ENCODE measurements around the gene CHRNB2.
A peak's percentile ranks its signal among the peaks of the same experiment; 100 is the strongest.

Gene CHRNB2

DNA sequence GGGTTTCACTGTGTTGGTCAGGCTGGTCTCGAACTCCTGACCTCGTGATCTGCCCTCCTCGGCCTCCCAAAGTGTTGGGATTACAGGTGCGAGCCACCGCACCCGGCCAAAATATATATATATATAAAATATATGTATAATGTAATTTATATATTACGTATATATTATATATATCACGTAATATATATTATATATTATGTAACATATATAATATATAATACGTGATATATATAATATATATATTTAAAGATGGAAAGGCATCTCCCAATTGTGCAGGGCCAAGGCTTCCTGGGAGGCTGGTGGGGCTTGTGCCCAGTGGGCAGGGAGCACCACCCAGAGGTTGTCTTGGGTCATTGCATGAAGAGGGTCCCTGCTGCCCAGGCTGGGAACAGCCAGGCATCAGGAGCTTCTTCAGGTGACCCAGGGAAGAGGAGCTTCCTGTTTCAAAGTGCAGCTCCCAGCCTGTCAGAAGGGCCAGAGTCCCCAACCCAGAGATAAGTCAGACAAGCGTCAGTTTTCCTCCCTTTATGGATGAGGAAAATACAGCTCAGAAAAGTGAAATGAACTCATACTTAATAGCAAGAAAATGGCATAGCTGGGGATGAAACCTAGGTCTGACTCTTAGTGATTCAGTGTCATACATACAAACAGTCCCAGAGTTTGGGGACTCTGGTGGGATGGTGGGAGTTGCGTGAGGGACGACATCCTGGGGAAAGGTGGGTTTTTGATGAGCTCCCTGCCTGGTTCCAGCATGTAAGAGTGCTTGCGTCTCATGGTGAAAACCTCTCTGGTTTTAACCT lies 21.1 kb upstream of the CHRNB2 start:
- no peak overlapping the region for H3K4me3 ChIP-seq
- in situ Hi-C loops (cut with MboI; ENCODE audit: low sequenced_read_pairs): no loop called here

DNA sequence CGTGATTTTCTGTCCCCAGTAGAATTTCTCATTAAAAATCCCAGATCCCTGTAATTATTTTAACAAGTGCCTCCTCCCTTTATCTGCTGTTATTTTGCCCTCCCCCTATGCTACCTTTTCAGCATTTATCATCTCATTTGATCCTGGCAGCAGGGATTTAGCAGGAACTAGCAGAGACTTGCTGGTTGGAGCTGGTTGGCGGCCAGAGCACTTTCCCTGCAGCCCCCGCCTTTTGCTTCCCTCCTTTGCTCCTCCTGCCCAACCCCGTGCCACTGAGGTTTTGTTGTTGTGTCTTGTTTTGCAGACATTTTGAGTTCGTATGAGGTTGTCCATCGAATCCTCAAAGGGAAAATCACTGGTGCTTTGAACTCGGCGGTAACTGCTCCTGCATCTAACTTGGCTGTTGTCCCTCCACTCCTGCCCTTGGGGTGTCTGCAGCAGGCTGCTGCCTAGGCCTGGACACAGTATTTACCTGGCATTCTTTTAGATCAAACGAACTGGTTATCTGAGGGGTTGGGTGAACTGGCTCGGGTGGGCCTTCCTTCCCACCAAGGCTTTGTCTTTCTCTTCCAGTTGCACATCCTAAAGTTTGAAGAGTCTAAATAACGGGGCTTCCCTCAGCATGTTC lies 20.4 kb upstream of the CHRNB2 start:
- no peak for DNase-seq (ENCODE audit: low spot score in 2 of 2)
- Histone ChIP-seq H3K4me1 (no peaks in the 10 kb centered on the region), H3K4me3 (no peak overlapping the region), H3K9me3 (no peaks in the 10 kb centered on the region), H3K36me3 (replicated peaks) (peaks cover 36% of the 10 kb centered on the region), H3K27me3 (ENCODE audit: low read depth) (no peaks in the 10 kb centered on the region; the same call in 1 of the 2 replicates)
- in situ Hi-C loops (cut with MboI; ENCODE audit: low sequenced_read_pairs): no loop called here

More for the DNA sequence above, 21.1 kb upstream of the CHRNB2 start:
- H3K27me3 ChIP-seq (ENCODE audit: low read depth): peaks cover under 1% of the 10 kb centered on the region; the same call in 1 of the 2 replicates
- peaks cover 29% of the 10 kb centered on the region for H3K36me3 ChIP-seq (replicated peaks)
- no peaks in the 10 kb centered on the region for H3K4me1 ChIP-seq
- no peaks in the 10 kb centered on the region for H3K9me3 ChIP-seq
- DNase-seq (ENCODE audit: low spot score in 2 of 2): peak; percentile 45 to 77

DNA sequence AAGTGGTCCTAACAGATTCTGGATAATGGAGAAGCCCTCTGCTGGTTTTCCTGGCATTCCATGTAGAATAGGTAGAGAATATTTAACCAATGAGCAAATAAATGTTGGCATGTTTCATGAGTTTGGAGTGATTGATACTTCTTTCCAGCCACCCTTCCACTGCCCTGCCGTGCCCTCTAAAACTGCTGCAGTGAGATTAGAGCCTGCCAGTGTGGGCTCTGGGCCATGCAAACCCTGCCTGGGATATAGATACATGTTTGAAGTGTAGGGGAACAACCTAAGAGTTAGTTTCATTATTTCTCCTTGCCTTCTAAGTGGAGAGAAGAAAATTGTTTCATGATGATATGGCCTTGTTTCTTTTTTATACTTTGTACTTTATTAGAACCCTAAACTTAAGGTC lies 19.6 kb upstream of the CHRNB2 start:
- DNase-seq (ENCODE audit: low spot score in 2 of 2): no peak
- Histone ChIP-seq H3K27me3 (ENCODE audit: low read depth) (no peaks in the 10 kb centered on the region), H3K9me3 (no peaks in the 10 kb centered on the region), H3K4me3 (no peak overlapping the region), H3K36me3 (replicated peaks) (peaks cover 44% of the 10 kb centered on the region), H3K4me1 (no peaks in the 10 kb centered on the region)
- in situ Hi-C loops (cut with MboI; ENCODE audit: low sequenced_read_pairs): no loop called here

DNA sequence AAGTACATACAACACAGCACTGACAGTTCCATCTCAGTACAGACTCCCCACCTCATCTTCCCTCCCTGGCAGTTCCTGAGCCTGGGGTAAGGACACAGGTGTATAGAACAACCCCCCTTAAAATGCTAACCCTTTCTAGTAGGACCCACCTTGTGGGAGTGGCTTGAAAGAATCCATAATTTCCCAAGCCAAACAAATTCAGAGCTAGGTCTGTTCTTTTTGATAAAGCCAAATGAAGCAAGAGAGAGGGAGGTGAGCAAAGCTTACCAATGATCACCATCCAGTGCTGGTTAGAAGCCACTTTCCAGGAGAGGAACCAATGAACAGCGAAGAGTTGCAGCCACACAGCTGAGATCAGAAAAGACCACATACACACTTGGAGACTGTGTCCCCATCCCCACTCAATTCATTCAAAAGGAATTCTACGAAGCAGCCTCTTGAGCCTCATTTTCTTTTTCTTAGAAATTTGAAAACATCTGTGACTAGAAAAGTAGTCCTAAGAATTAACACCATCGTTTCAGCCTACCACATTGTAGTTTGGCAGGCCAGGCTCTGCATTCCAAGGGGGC lies 18.3 kb upstream of the CHRNB2 start:
- no peaks in the 10 kb centered on the region for H3K27me3 ChIP-seq (ENCODE audit: low read depth)
- DNase-seq (ENCODE audit: low spot score in 2 of 2): no peak
- peaks cover 57% of the 10 kb centered on the region for H3K36me3 ChIP-seq (replicated peaks)
- in situ Hi-C loops (cut with MboI; ENCODE audit: low sequenced_read_pairs): no loop called here
- H3K4me3 ChIP-seq: no peak overlapping the region
- H3K4me1 ChIP-seq: no peaks in the 10 kb centered on the region
- no peaks in the 10 kb centered on the region for H3K9me3 ChIP-seq

DNA sequence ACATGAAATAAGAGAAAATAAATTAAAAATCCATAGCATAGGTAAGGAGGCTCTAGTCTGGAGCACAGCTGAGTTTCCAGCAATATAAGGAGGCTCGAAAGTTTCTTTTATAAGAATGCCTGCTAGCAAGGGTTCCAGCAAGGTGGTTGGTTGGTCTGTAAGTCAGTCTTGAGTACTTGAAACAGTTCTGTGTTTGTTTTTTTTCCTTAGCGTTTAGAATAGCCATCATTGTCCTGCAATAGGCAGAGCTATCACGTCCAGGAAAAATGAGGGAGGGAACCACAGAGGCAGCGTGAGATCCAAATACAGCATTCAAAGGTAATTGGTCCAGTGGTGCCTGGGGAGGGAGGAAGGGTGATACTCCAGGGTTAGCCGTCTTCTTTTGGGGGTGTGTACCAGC lies 17.5 kb upstream of the CHRNB2 start:
- DNase-seq (ENCODE audit: low spot score in 2 of 2): no peak
- H3K27me3 ChIP-seq (ENCODE audit: low read depth): no peaks in the 10 kb centered on the region
- H3K36me3 ChIP-seq (replicated peaks): peaks cover 65% of the 10 kb centered on the region
- no peak overlapping the region for H3K4me3 ChIP-seq
- H3K9me3 ChIP-seq: no peaks in the 10 kb centered on the region
- no peaks in the 10 kb centered on the region for H3K4me1 ChIP-seq
- in situ Hi-C loops (cut with MboI; ENCODE audit: low sequenced_read_pairs): loop anchor here (5.0 kb wide), 1 partner anchor 68 kb away; no protein-coding TSS in a partner anchor

DNA sequence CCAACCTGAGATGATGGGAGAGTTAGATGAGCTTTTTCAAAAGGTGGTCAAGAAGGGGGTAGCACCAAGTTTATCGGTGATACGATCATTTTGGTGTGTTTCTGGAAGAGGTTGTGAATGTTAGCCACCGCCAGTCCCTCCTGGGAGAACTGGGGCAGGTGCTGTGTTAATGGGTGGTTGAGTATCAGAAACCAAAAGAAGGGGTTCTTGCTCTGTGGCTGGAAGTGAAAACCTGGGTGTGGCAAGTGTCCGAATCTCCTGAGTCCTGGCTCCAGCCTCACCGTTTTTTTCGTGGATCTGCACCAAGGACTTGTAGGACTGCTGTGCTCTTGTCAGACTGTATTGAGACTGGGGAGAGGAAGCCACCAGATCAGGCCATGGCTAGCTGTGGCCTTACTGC lies 16.9 kb upstream of the CHRNB2 start:
- no peaks in the 10 kb centered on the region for H3K4me1 ChIP-seq
- H3K36me3 ChIP-seq (replicated peaks): peaks cover 70% of the 10 kb centered on the region
- in situ Hi-C loops (cut with MboI; ENCODE audit: low sequenced_read_pairs): loop anchor here (5.0 kb wide), 1 partner anchor 68 kb away; no protein-coding TSS in a partner anchor
- no peaks in the 10 kb centered on the region for H3K9me3 ChIP-seq
- H3K27me3 ChIP-seq (ENCODE audit: low read depth): no peaks in the 10 kb centered on the region
- no peak for DNase-seq (ENCODE audit: low spot score in 2 of 2)
- no peak overlapping the region for H3K4me3 ChIP-seq

DNA sequence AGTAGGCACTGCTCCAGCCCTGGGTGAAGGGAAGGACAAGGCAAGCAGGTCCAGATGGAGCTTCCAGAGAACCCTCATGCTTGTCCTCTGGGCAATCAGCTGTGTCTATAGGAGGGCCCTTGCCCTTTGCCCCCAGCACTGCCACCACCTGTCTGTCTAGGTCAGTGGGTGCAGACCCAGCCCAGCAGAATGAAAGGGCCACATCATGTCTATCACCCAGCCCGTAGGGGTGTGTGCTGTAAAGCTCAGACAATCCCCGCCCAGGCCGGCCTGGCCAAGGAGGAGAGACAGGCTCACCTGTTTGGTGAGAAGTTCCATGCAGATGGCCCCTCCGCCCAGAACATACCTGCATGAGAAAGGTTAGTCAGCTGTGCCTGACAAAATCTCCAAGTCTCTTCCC lies 16.1 kb upstream of the CHRNB2 start:
- H3K4me3 ChIP-seq: no peak overlapping the region
- peaks cover 76% of the 10 kb centered on the region for H3K36me3 ChIP-seq (replicated peaks)
- in situ Hi-C loops (cut with MboI; ENCODE audit: low sequenced_read_pairs): loop anchor here (5.0 kb wide), 1 partner anchor 69 kb away; no protein-coding TSS in a partner anchor
- H3K4me1 ChIP-seq: peaks cover 4% of the 10 kb centered on the region
- H3K27me3 ChIP-seq (ENCODE audit: low read depth): no peaks in the 10 kb centered on the region
- H3K9me3 ChIP-seq: no peaks in the 10 kb centered on the region
- DNase-seq (ENCODE audit: low spot score in 2 of 2): no peak

DNA sequence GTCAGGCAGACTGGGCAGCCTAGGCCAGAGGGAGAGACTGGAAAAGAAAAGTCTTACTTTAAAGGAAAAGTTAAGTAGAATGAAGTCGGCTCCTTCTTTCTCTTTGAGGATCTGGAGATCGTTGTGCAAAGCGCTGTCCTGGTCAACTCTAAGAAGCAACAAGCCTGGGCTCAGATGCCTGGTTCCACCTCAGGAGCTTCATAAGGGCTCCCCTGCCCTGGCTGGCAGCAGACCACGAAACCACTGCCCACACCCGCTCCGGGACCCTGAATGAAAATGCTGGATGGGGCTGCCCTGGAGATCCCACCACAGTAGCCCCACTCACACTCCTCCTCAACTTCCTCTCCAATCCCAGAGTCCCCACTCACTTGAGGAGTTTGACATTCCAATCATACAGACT lies 15.5 kb upstream of the CHRNB2 start:
- Histone ChIP-seq H3K27me3 (ENCODE audit: low read depth) (no peaks in the 10 kb centered on the region), H3K9me3 (no peaks in the 10 kb centered on the region), H3K4me3 (no peak overlapping the region), H3K36me3 (replicated peaks) (peaks cover 76% of the 10 kb centered on the region), H3K4me1 (peaks cover 8% of the 10 kb centered on the region)
- in situ Hi-C loops (cut with MboI; ENCODE audit: low sequenced_read_pairs): loop anchor here (5.0 kb wide), 1 partner anchor 70 kb away; no protein-coding TSS in a partner anchor
- DNase-seq (ENCODE audit: low spot score in 2 of 2): no peak

DNA sequence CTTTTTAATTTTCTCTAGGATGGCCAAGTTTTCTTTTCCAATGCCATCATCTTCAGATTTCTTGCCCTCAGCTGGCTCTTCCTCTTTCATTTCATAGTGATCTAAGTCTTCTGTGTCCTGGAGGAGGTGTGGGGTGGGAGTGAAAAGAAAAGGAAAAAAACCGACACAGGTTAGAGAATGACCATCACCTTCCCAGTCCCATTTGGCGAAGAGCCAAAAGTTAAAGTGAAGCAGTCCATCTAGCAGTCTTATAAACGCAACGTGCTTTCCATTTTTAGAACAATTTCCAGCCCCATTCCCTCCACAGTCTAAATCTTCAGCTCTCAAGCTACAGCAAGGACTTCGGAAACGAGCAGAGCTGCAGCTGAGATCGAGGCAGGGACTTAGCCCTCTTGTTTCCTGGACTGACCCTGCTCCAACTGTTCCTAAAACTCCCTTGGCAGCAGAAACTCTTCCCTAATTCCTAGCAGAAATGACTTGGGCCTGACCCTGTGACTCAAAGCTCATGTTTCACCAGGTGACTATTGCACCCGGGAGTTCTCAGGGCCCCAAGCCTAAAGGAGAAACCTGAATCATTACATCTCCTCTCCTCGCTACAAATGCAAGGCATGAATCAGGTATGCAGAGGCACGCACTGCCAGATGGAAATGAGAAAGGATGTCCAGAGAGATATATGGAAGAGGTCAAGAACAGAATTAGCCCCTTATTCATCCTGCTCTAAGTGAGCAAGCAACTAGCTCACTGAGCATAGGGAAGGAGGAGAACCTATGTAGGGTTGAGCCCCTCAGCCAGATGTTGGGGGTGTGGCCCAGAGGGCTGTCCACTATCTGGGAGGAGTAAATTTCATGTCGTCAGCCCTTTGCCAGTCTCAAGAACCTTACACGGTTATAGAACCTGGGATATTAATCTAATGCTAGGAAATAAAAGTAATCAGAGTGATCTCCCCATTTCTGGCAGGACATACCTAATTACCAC lies 14.2 kb upstream of the CHRNB2 start:
- H3K9me3 ChIP-seq: no peaks in the 10 kb centered on the region
- no peak overlapping the region for H3K4me3 ChIP-seq
- peaks cover 76% of the 10 kb centered on the region for H3K36me3 ChIP-seq (replicated peaks)
- no peak for DNase-seq (ENCODE audit: low spot score in 2 of 2)
- no peaks in the 10 kb centered on the region for H3K27me3 ChIP-seq (ENCODE audit: low read depth)
- in situ Hi-C loops (cut with MboI; ENCODE audit: low sequenced_read_pairs): loop anchor here (5.0 kb wide), 1 partner anchor 71 kb away; no protein-coding TSS in a partner anchor
- H3K4me1 ChIP-seq: peaks cover 8% of the 10 kb centered on the region

DNA sequence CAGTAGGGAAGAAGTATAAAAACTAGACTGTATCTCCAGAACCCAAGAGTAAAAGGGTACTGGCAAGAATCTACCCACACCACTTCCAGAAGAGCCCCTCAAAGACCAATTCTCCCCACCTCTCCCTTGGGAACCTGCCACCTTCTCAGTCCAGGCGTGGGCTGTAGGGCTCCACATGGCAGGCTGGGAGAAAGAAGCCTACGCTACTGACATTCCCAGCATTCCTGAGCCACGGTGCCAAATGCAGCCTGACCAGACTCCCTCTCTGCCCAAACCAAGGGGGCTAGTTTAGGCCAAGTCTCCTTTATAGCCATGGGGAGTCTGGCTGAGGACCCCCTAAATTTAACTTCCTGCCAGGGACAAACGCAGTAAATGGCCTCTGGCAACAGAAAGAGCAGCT lies 11.2 kb upstream of the CHRNB2 start:
- Histone ChIP-seq H3K4me1 (peaks cover 17% of the 10 kb centered on the region), H3K4me3 (peak overlapping the region; percentile 68), H3K9me3 (no peaks in the 10 kb centered on the region), H3K36me3 (replicated peaks) (peaks cover 47% of the 10 kb centered on the region), H3K27me3 (ENCODE audit: low read depth) (no peaks in the 10 kb centered on the region)
- in situ Hi-C loops (cut with MboI; ENCODE audit: low sequenced_read_pairs): no loop called here
- peak in 1 of 2 experiments; percentile 51 for DNase-seq (ENCODE audit: low spot score in 2 of 2)

DNA sequence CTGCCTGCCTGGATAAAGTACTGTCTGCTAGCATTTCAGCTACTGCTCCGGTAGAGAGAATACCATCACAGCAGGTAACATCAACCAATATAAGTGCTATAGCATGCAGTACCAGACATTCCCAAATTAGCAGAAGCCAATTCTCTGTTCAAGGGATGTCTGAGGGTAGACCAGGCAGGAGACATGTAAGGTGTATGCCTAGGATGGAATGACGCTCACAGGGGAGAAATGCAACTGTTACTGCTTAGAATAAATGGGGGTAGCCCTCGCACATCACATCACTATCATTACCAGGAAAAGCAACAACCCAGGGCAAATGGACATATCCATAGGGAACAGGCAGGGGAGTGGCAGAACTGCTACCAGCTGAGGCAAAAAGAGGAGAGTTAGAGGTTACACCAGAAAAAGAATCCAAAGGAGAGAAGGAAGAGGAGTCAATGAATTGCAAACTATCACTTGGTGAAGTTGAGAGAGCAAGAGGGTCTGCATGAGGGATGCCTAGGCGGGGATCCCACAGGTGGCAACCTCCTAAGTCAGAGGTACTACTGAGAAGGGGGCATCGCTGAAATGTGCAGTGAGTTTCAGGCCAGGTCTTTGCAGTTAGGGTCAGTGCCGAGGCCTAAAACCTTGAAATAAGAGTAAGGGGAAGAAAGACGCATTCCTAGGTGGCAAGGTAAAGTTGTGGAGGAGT lies 10.2 kb upstream of the CHRNB2 start:
- Histone ChIP-seq H3K9me3 (no peaks in the 10 kb centered on the region), H3K4me3 (peak overlapping the region; percentile 68), H3K36me3 (replicated peaks) (peaks cover 38% of the 10 kb centered on the region), H3K27me3 (ENCODE audit: low read depth) (no peaks in the 10 kb centered on the region), H3K4me1 (peaks cover 17% of the 10 kb centered on the region)
- no peak for DNase-seq (ENCODE audit: low spot score in 2 of 2)
- in situ Hi-C loops (cut with MboI; ENCODE audit: low sequenced_read_pairs): no loop called here

DNA sequence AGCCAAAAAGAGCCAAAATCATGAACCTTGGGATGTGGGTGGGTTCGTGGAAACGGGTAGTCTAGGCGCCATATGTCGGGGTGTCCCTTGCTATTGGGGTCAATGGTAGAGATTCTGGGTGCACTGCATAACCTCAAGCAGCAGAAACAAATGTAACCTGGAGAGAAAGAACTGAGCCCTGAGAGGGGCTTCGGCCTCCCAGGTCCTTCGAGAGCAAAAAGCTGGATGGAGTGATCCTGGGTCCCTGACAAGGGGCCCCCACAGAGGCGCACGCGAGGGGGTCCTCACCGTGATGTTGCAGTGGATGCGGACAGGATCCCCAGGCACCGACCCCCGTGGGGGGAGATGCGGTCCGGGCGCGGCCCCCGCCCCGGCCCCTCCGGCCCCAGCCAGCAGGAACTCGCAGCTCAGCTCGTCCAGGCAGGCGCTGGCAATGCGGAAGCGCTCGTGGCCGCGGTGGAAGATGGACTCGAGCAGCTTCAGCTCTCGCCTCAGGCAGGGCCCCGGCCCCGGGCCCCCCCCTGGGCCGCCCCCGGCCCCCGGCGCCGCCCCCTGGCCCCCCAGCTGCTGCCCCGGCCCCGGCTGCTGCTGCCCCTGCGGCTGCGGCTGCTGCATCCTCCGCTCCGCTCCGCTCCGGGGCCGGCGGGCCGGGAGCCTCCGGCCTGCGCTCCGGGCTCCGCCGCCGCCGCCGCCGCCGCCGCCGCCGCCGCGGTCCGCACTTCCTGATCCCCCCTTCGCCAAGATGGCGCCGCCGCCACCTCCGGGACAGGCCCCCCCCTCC lies 9.4 kb upstream of the CHRNB2 start, which contains the start of gene UBE2Q1:
UBE2Q1 (minus strand) TSS at position 724 of the 781 bp plus-strand sequence; CDS start at position 615, 109 bp downstream.
- in situ Hi-C loops (cut with MboI; ENCODE audit: low sequenced_read_pairs): no loop called here
- no peaks in the 10 kb centered on the region for H3K9me3 ChIP-seq
- peaks cover 17% of the 10 kb centered on the region for H3K4me1 ChIP-seq
- DNase-seq (ENCODE audit: low spot score in 2 of 2): peak in 1 of 2 experiments; percentile 42
- H3K4me3 ChIP-seq: peak within 1 kb of the TSS; percentile 68
- peaks cover 30% of the 10 kb centered on the region for H3K36me3 ChIP-seq (replicated peaks)
- no peaks in the 10 kb centered on the region for H3K27me3 ChIP-seq (ENCODE audit: low read depth)

Measured in HAP-1 (cell line).